Neural cell (in vitro differentiated cells): ENCODE measurements around the gene FAM20B. TPM values are rescaled to one million over a fixed set of nuclear protein-coding genes. Genes with fewer than 3 reads are reported as not detected.

Experiments
- H2AFZ ChIP-seq: fragments of 200-600, 300-800 bp; sonication (generic), shearing (Covaris generic); 2 replicates; pipeline ENCODE4 v1.6.0; 2014; ENCODE audit warnings: low read depth, mild to moderate bottlenecking, antibody characterized with exemption, low read length, moderate library complexity
- H3F3A ChIP-seq: fragments of 200-600 bp; shearing (Covaris generic); 2 replicates; pipeline ENCODE4 v1.6.1; 2016; ENCODE audit warnings: mild to moderate bottlenecking, moderate library complexity, mixed read lengths, antibody characterized with exemption, low read length; ENCODE audit not compliant: insufficient read depth, poor library complexity, severe bottlenecking
- H3K27ac ChIP-seq: fragments of 200-600, 300-800 bp; sonication (generic), shearing (Covaris generic); 2 replicates; pipeline ENCODE4 v1.5.1; 2014; ENCODE audit warnings: mild to moderate bottlenecking, low read length, moderate library complexity
- H3K27me3 ChIP-seq: fragments of 300-800, 200-600 bp; sonication (generic), shearing (Covaris generic); 2 replicates; pipeline ENCODE4 v1.6.0; 2014; ENCODE audit warnings: mild to moderate bottlenecking, low read depth, low read length, moderate library complexity; ENCODE audit not compliant: insufficient read depth
- H3K36me3 ChIP-seq: fragments of 300-800, 200-600 bp; sonication (generic), shearing (Covaris generic); 2 replicates; pipeline ENCODE4 v1.5.1; 2014; ENCODE audit warnings: mild to moderate bottlenecking, antibody characterized with exemption, low read length, moderate library complexity; ENCODE audit not compliant: insufficient read depth
- H3K4me2 ChIP-seq: fragments of 300-800, 200-600 bp; sonication (generic), shearing (Covaris generic); 2 replicates; pipeline ENCODE4 v1.6.0; 2014; ENCODE audit warnings: mild to moderate bottlenecking, low read length
- H3K4me3 ChIP-seq: fragments of 300-800, 200-600 bp; sonication (generic), shearing (Covaris generic); 2 replicates; pipeline ENCODE4 v1.5.1; 2014; ENCODE audit warnings: mild to moderate bottlenecking, low read length, moderate library complexity
- H3K79me2 ChIP-seq: fragments of 200-600 bp; shearing (Covaris generic); replicated peaks from 2 replicates; pipeline ENCODE4 v1.6.0; 2014; ENCODE audit warnings: mild to moderate bottlenecking, low read length, moderate library complexity; ENCODE audit not compliant: insufficient read depth
- H3K9ac ChIP-seq: fragments of 300-800, 200-600 bp; sonication (generic), shearing (Covaris generic); 2 replicates; pipeline ENCODE4 v1.6.1; 2016; ENCODE audit warnings: mild to moderate bottlenecking, low read length, mixed read lengths
- H3K9me2 ChIP-seq: fragments of 200-600 bp; shearing (Covaris generic); 2 replicates; pipeline ENCODE4 v1.6.1; 2016; ENCODE audit warnings: mild to moderate bottlenecking, low read length, mixed read lengths; ENCODE audit not compliant: insufficient read depth
- H3K9me3 ChIP-seq: fragments of 200-600, 300-800 bp; sonication (generic), shearing (Covaris generic); 2 replicates; pipeline ENCODE4 v1.6.1; 2016; ENCODE audit warnings: mild to moderate bottlenecking, mixed run types, low read length, moderate library complexity, mixed read lengths
- H4K20me1 ChIP-seq: fragments of 200-600 bp; shearing (Covaris generic); 2 replicates; pipeline ENCODE4 v1.6.1; 2016; ENCODE audit warnings: mild to moderate bottlenecking, mixed run types; ENCODE audit not compliant: insufficient read depth
- CTCF ChIP-seq: fragments of 450-650 bp; IDR thresholded peaks from 2 replicates; pipeline ENCODE4 v1.5.1; 2014; ENCODE audit warnings: antibody characterized with exemption, mild to moderate bottlenecking, moderate library complexity; ENCODE audit not compliant: poor library complexity, severe bottlenecking
- EP300 ChIP-seq: fragments of 450-650 bp; conservative IDR thresholded peaks from 2 replicates; pipeline ENCODE4 v1.6.1; 2014; ENCODE audit warnings: antibody characterized with exemption, mild to moderate bottlenecking, moderate library complexity; ENCODE audit not compliant: poor library complexity, severe bottlenecking
- EZH2 ChIP-seq: fragments of 200-600, 300-800 bp; shearing (Covaris generic), sonication (generic); IDR thresholded peaks from 2 replicates; pipeline ENCODE4 v1.6.1; 2014; ENCODE audit warnings: antibody characterized with exemption, low read length, borderline replicate concordance, mild to moderate bottlenecking; ENCODE audit not compliant: insufficient read depth, poor library complexity, severe bottlenecking
- MXI1 ChIP-seq: fragments of 450-650 bp; conservative IDR thresholded peaks from 2 replicates; pipeline ENCODE4 v1.6.1; 2014; ENCODE audit warnings: antibody characterized with exemption, mild to moderate bottlenecking; ENCODE audit not compliant: poor library complexity, severe bottlenecking
- POLR2AphosphoS5 ChIP-seq: IDR thresholded peaks from 2 replicates; pipeline ENCODE4 v1.6.1; 2012
- RAD21 ChIP-seq: fragments of 450-650 bp; conservative IDR thresholded peaks from 2 replicates; pipeline ENCODE4 v1.6.1; 2014; ENCODE audit warnings: antibody characterized with exemption, mild to moderate bottlenecking, moderate library complexity
- SMC3 ChIP-seq: fragments of 450-650 bp; conservative IDR thresholded peaks from 2 replicates; pipeline ENCODE4 v1.6.1; 2014; ENCODE audit warnings: antibody characterized with exemption, mild to moderate bottlenecking, moderate library complexity; ENCODE audit not compliant: poor library complexity
- TAF1 ChIP-seq: IDR thresholded peaks from 2 replicates; pipeline ENCODE4 v1.6.1; 2012; ENCODE audit warnings: low read depth
- polyA plus RNA-seq: library from polyadenylated mRNA; depleted of rRNA; stranded (reverse); fragments of >200 nt; gene quantifications from 2 replicates; pipeline ENCODE4 v1.2.3, GENCODE V29; 2014
- TF ChIP-seq, protein P1 (sequence below): IDR thresholded peaks from 2 replicates; pipeline ENCODE4 v1.6.1; 2012; ENCODE audit warnings: borderline replicate concordance

Gene FAM20B
- polyA plus RNA-seq, 1 donor from 2014 or later, result 25.1 TPM

GRCh38 chr1:179036844-179037465 lies 11.3 kb downstream of the FAM20B start:
- H3K9me3 ChIP-seq, result no peaks in the 10 kb centered on the region
- H3K4me3 ChIP-seq, result no peak overlapping the region
- H3F3A ChIP-seq, result no peaks in the 10 kb centered on the region
- no peak overlapping the region for H2AFZ ChIP-seq
- no peaks in the 10 kb centered on the region for H4K20me1 ChIP-seq
- H3K9me2 ChIP-seq, result no peaks in the 10 kb centered on the region
- H3K36me3 ChIP-seq, result no peaks in the 10 kb centered on the region
- H3K9ac ChIP-seq, result no peak overlapping the region
- no peaks in the 10 kb centered on the region for H3K27me3 ChIP-seq
- TF ChIP-seq CTCF, result no peak
- TF ChIP-seq MXI1, result no peak
- no peak for TF ChIP-seq EZH2
- TF ChIP-seq POLR2AphosphoS5, result no peak
- TF ChIP-seq SMC3, result no peak
- TF ChIP-seq RAD21, result no peak
- TF ChIP-seq, protein P1, sequence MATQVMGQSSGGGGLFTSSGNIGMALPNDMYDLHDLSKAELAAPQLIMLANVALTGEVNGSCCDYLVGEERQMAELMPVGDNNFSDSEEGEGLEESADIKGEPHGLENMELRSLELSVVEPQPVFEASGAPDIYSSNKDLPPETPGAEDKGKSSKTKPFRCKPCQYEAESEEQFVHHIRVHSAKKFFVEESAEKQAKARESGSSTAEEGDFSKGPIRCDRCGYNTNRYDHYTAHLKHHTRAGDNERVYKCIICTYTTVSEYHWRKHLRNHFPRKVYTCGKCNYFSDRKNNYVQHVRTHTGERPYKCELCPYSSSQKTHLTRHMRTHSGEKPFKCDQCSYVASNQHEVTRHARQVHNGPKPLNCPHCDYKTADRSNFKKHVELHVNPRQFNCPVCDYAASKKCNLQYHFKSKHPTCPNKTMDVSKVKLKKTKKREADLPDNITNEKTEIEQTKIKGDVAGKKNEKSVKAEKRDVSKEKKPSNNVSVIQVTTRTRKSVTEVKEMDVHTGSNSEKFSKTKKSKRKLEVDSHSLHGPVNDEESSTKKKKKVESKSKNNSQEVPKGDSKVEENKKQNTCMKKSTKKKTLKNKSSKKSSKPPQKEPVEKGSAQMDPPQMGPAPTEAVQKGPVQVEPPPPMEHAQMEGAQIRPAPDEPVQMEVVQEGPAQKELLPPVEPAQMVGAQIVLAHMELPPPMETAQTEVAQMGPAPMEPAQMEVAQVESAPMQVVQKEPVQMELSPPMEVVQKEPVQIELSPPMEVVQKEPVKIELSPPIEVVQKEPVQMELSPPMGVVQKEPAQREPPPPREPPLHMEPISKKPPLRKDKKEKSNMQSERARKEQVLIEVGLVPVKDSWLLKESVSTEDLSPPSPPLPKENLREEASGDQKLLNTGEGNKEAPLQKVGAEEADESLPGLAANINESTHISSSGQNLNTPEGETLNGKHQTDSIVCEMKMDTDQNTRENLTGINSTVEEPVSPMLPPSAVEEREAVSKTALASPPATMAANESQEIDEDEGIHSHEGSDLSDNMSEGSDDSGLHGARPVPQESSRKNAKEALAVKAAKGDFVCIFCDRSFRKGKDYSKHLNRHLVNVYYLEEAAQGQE, result no peak
- TF ChIP-seq EP300, result no peak
- no peak for TF ChIP-seq TAF1
- no peak overlapping the region for H3K27ac ChIP-seq
- peaks cover 8% of the 10 kb centered on the region for H3K79me2 ChIP-seq
- H3K4me2 ChIP-seq, result no peak overlapping the region

GRCh38 chr1:179038528-179039281 lies 13.0 kb downstream of the FAM20B start:
- H2AFZ ChIP-seq, result no peak overlapping the region

More at GRCh38 chr1:179038528-179039281, 13.0 kb downstream of the FAM20B start:
- Histone ChIP-seq H3K27ac (no peak overlapping the region), H3K9me3 (no peaks in the 10 kb centered on the region), H3K27me3 (no peaks in the 10 kb centered on the region), H3K4me2 (no peak overlapping the region), H3K9ac (no peak overlapping the region), H4K20me1 (no peaks in the 10 kb centered on the region), H3K79me2 (peaks cover 5% of the 10 kb centered on the region), H3F3A (no peaks in the 10 kb centered on the region), H3K9me2 (no peaks in the 10 kb centered on the region), H3K4me3 (no peak overlapping the region), H3K36me3 (no peaks in the 10 kb centered on the region)
- TF ChIP-seq SMC3 (no peak), TAF1 (no peak), RAD21 (no peak), EP300 (no peak), POLR2AphosphoS5 (no peak), EZH2 (no peak), CTCF (no peak), MXI1 (no peak)
- TF ChIP-seq, protein P1, result no peak
